Effector memory CD4-positive, alpha-beta T cell (primary cell): ENCODE data around the gene LRRC27.
"Not testable (repeated sequence)": the region's sequence is repeated elsewhere in the genome, so short reads cannot be mapped to it uniquely, and the experiment has no call there.

ENCODE experiments used
- DNase-seq, 3 donors: peaks; one replicate each; pipeline ENCODE4 v3.0.0-alpha.2; 2020
- H3K27ac ChIP-seq: 2 replicates; pipeline ENCODE4 v1.7.0; 2013; ENCODE audit warnings: mild to moderate bottlenecking, low read length, moderate library complexity; ENCODE audit not compliant: insufficient read depth, poor library complexity, severe bottlenecking
- H3K27me3 ChIP-seq: replicated peaks from 2 replicates; pipeline ENCODE4 v1.7.0; 2013; ENCODE audit warnings: mild to moderate bottlenecking, low read length; ENCODE audit not compliant: insufficient read depth, control insufficient read depth, poor library complexity, severe bottlenecking
- H3K36me3 ChIP-seq: 2 replicates; pipeline ENCODE4 v1.7.0; 2013; ENCODE audit warnings: mild to moderate bottlenecking, low read length, moderate library complexity; ENCODE audit not compliant: control insufficient read depth, insufficient read depth
- H3K4me1 ChIP-seq: 2 replicates; pipeline ENCODE4 v1.7.0; 2013; ENCODE audit warnings: low read length, mild to moderate bottlenecking; ENCODE audit not compliant: control insufficient read depth, insufficient read depth, poor library complexity, severe bottlenecking
- H3K4me3 ChIP-seq: 2 replicates; pipeline ENCODE4 v1.7.0; 2013; ENCODE audit warnings: low read length, low read depth, mild to moderate bottlenecking; ENCODE audit not compliant: insufficient read depth, poor library complexity, severe bottlenecking
- H3K9me3 ChIP-seq: 2 replicates; pipeline ENCODE4 v1.7.0; 2013; ENCODE audit warnings: mild to moderate bottlenecking, low read length, moderate library complexity; ENCODE audit not compliant: control insufficient read depth

The LRRC27 gene

DNA sequence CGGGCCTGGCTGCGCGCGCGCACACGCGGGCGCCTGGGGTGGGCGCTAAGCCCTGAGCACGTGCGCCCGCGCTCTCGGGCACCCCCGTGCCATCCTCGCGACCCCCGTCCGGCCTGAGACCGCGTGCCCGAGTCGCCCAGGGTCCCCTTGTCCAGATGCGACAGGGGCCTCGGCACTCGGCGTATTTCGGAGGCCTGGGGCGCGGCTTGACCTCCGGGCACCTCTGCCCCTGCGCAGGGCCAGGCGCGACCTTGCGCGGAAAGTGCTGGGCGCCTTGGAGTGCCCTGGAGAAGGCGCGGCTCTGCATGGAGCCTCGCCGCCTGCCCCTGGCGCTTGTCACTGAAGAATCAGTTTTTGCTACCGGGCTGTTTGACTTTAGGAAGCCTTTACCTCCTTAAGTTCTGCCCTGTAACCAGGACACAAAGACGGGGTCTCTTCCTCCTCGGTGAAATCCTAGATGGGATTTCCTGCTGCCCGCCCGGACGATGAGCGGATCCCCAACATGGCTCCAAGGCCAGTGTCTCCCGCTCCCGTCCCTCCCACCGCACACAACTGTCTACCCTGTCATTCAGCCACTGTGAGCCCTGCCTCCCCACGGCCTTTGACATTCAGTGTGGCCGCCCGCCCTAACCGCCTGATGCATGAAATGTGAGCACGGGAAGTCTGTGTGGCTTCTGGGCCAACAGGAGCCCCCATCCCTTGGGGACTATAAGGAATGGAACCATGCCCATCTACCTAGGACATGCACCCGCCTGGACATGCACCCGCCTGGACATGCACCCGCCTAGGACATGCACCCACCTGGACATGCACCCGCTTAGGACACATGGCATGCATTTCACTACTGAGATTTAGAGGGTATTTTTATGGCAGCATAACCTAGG is 23.2 kb upstream of the LRRC27 start:
- no peak overlapping the region for H3K27ac ChIP-seq
- H3K27me3 ChIP-seq, result no peaks in the 10 kb centered on the region
- H3K36me3 ChIP-seq, result no peaks in the 10 kb centered on the region
- H3K9me3 ChIP-seq, result no peaks in the 10 kb centered on the region
- peaks cover 11% of the 10 kb centered on the region for H3K4me1 ChIP-seq
- no peak for DNase-seq
- H3K4me3 ChIP-seq, result peak overlapping the region; percentile 64

DNA sequence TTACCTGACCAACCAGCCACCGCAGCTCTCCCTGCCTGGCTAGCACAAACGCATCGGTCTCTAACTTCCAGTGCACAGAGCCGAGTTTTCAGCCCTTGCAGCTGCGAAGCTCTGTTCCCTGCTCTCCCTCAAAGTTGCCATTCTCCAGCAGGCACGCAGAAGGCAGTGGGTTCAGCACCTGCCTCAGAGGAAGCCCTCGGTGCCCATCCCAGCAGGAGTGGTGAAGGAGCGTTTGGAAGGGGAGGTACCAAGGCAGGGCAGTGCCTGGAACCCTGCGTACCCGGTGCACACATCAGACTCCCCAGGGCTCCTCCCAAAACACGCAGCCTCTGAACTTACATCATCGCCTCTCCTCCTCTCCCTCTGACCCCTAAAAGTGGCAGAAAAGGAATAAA is 22.5 kb upstream of the LRRC27 start:
- H3K27ac ChIP-seq, result no peak overlapping the region
- peaks cover 11% of the 10 kb centered on the region for H3K4me1 ChIP-seq
- H3K4me3 ChIP-seq, result no peak overlapping the region
- no peaks in the 10 kb centered on the region for H3K36me3 ChIP-seq
- no peaks in the 10 kb centered on the region for H3K9me3 ChIP-seq
- H3K27me3 ChIP-seq, result no peaks in the 10 kb centered on the region
- DNase-seq, result no peak

DNA sequence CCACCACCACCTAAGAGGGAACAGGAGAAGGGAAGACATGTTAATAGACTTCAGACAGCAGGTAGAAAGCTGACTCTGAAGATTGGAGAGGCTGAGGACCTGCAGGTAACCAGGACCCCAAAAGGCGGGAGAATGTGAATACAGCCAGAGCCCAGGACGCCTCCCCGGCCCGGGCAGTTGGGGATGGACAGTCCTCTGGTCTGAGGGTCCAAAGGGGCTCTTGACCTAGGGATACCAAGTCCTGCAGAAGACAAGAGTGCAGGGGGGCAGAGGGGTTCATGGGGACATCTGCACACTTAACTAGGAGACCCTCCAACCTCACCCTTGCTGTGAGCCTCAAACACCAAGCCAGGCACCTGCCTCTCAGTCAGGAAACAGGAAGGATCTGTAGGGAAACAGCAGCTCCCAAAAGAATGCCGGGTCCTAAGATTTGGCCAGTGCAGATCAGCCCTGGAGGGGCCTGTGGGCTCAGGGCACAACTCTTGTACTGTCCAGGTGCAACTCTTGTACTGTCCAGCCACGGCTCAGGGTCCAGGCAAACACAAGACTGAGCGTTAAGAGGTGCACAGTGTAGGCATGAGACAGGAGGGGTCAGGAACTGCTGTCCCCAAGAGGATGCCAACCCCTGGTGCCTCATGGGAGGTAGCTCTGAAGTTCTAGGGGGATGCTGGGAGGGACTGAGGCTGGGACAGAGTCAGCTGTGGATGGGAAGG is 22.0 kb upstream of the LRRC27 start:
- Histone ChIP-seq H3K36me3 (no peaks in the 10 kb centered on the region), H3K9me3 (no peaks in the 10 kb centered on the region), H3K27me3 (no peaks in the 10 kb centered on the region), H3K4me1 (peaks cover 11% of the 10 kb centered on the region), H3K27ac (no peak overlapping the region), H3K4me3 (no peak overlapping the region)
- DNase-seq, result no peak

DNA sequence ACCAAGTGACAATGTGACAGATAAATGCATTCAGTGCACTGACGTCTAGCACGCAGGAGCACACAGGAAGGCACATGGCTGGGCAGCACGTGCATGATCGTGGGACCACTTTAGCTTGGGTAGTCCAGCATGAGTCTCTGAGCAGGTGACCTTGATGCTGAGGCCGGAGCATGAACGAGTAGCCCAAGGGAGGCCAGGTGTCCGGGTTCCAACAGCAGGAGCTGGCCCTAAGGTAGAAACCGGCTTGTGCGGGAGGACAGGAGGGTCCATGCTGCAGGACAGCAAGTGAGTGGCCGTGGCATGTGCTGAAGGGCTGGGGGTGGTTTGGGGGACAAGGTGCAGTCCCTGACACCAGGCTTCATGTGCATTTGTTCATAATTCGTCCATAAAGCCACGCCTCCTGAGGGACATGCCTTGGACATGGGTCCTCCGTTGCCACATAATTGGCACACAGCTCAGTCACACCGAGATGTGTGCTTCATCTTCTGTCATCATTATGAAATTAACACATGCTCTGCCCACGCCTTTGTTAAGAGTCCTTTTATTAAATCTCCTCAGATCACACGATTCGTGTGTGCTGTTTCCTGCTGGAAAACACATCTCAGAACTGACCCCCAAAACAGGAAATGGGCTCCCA is 21.2 kb upstream of the LRRC27 start:
- no peak overlapping the region for H3K4me3 ChIP-seq
- H3K27me3 ChIP-seq, result no peaks in the 10 kb centered on the region
- DNase-seq, result no peak

DNA sequence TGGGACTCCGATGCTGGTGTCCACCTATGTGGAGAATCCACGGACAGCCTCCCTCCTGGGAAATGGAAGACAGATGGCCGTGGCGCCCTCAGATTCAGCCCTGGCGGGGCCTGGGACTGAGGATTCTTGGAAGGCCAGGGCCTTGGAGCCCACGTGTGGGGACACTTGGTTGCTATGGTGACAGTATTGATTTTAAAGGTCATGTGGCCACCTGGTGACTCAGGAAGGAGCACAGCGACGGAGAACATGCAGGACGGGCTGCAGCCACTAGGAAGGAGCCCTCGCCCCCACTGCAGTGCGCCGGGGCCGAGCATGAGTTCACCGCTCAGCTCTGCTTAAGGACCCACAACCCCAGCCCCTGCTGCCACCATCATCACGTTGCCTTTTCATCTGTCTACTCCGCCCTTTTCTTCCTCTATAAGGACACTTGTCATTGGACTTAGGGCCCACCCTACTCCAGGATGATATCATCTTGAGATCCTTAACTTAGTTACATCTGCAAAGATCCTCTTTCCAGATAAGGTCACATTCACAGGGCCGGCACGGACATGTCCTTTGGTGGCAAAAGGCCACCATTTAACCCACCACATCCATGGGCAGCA is 20.6 kb upstream of the LRRC27 start:
- Histone ChIP-seq H3K36me3 (no peaks in the 10 kb centered on the region), H3K27me3 (no peaks in the 10 kb centered on the region), H3K27ac (no peak overlapping the region), H3K4me1 (peaks cover 11% of the 10 kb centered on the region), H3K9me3 (no peaks in the 10 kb centered on the region), H3K4me3 (no peak overlapping the region)
- no peak for DNase-seq

More for the DNA sequence above, 21.2 kb upstream of the LRRC27 start:
- Histone ChIP-seq H3K27ac (no peak overlapping the region), H3K9me3 (no peaks in the 10 kb centered on the region), H3K36me3 (no peaks in the 10 kb centered on the region), H3K4me1 (peaks cover 11% of the 10 kb centered on the region)

DNA sequence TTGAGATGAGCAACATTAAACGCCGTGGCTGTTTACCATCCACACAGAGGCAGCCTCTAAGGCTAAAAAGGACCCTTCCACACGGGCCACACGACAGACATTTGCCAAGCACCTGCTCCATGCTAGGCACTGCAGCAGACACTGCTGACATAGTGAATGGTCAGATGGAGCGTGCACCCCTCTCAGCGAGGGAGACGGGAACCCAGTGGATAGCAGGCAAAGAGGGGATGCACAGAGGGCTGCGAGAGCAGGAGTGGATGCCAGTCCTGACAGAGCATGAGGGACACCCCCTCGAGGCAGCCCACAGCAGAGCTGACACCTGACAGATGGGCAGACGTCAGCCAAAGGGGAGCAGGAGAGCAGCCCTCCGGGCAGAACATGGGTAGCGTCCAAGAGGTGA is 18.7 kb upstream of the LRRC27 start:
- Histone ChIP-seq H3K36me3 (no peaks in the 10 kb centered on the region), H3K27ac (no peak overlapping the region), H3K4me3 (no peak overlapping the region), H3K9me3 (no peaks in the 10 kb centered on the region), H3K27me3 (no peaks in the 10 kb centered on the region), H3K4me1 (peaks cover 6% of the 10 kb centered on the region)
- no peak for DNase-seq

DNA sequence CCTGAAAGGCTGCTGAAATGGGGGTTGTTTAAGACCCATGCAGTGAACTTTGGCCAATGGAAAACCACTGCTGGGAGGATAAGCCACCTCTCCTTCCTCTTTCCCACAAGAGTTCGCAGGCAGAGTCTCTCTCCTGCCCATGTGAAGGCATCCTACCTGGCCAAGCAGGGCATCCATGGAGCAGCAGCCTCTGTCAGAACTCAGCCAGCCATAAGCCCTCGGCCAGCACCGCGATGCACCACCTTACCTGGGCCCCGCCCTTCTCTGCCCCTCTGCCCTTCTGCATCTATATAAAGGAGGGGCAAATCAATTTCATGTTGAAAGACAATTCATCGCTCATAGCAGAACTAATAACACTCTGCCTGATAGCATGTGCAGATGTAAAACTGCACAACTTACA is 18.1 kb upstream of the LRRC27 start:
- Histone ChIP-seq H3K36me3 (no peaks in the 10 kb centered on the region), H3K9me3 (no peaks in the 10 kb centered on the region), H3K4me1 (peaks cover 1% of the 10 kb centered on the region), H3K4me3 (no peak overlapping the region), H3K27ac (no peak overlapping the region), H3K27me3 (no peaks in the 10 kb centered on the region)
- DNase-seq, result no peak

DNA sequence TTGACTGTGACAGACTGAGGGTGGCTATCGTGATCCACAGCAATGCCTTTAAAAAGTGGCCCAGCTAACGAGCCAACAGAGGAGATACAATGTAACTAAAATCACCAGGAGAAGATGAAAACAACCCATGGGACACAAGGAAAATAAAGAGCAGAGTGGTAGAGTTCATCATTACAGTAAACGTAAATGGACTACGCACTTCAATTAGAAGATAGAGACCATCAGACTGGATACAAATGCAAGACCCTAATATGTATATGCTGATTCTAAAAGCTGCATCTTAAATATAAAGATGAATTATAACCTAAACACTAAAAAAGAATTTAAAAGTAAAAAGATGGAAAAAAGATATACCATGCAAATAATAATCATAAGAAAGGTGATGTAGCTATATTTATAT is 17.7 kb upstream of the LRRC27 start:
- no peaks in the 10 kb centered on the region for H3K4me1 ChIP-seq
- no peak for DNase-seq
- H3K36me3 ChIP-seq, result no peaks in the 10 kb centered on the region
- no peak overlapping the region for H3K4me3 ChIP-seq
- H3K27ac ChIP-seq, result no peak overlapping the region
- no peaks in the 10 kb centered on the region for H3K27me3 ChIP-seq
- no peaks in the 10 kb centered on the region for H3K9me3 ChIP-seq

DNA sequence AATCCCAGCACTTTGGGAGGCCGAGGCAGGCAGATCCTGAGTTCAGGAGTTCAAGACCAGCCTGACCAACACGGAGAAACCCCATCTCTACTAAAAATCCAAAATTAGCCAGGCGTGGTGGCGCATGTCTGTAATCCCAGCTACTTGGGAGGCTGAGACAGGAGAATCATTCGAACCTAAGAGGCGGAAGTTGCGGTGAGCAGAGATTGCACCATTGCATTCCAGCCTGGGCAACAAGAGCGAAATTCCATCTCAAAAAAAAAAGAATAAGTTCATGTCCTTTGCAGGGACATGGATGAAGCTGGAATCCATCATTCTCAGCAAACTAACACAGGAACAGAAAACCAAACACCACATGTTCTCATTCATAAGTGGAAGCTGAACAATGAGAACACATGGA is 17.1 kb upstream of the LRRC27 start:
- not testable (repeated sequence) for H3K27ac ChIP-seq, H3K4me1 ChIP-seq, H3K9me3 ChIP-seq, DNase-seq, H3K4me3 ChIP-seq, H3K27me3 ChIP-seq, H3K36me3 ChIP-seq
